COLO668 (cell line): ENCODE results near the gene TM4SF20.
"Not testable (repeated sequence)": the region's sequence is repeated elsewhere in the genome, so short reads cannot be mapped to it uniquely, and the experiment has no call there.

ENCODE experiments used
- DNase-seq: peaks from one replicate; lab custom pipeline; 2025; ENCODE audit not compliant: unreplicated experiment; lab: John Stamatoyannopoulos, UW

TM4SF20 gene

DNA sequence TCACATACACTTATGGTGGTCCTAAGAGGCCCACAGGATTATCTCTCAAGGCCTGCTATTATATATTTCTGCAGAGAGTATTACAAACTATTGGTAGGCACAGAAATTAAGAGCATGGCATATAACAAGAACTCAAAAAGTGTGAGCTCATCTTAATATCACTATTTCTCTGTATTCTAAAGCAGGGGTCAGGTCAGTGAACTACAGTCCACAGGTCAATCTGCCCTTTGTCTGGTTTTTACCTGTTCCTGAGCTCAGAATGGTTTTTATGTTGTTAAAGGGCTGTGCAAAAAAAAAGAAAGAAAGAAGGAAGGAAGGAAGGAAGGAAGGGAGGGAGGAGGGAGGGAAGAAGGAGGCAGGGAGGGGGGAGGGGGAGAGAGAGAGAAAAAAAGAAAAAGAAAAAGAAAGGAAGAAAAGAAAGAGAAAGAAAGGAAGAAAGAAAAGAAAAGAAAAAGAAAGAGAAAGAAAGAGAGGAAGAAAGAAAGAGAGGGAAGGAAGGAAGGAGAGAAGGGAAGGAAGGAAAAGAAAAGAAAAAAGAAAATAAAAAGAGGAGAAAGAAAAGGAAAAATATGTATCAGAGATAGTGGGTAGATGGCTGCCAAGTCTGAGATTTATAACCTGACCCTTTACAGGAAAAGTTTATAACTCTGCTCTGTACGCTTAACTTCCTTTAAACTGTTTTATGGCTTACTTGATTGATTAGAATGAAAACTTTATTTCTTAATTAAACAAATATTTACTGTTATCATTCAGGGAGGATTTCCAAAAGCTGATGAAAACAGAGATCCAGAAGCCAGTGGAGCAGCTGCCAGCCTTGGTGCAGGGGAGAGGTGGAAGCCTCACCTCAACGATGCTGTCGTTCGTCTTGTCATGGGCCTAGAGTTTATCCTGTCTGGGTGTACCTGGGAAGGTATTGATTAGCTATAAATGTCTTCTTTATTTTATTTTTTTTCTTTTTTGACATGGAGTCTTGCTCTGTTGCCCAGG lies 19.9 kb upstream of the TM4SF20 start:
- DNase-seq: no peak

- DNase-seq: no peak
These were observed 18.5 kb upstream of the TM4SF20 start for GRCh38 chr2:227397562-227397961.

DNA sequence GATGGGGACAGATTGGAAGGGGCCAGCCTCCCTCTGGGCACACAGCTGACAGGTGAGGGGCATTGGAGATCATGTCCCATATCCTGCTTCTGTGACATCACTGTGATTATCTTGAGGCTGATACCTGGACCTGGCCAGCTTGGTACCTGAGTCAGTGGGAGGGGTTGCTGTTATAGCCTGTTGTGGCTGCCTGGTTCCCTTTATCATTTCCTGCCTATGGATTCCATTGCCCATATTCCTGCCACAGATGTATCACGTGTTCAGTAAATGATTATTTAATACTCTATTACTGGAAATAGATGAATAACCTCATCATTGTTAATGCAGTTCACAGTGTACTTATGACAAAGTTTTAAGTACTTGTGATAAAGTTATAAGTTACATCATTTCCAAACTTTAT lies 16.4 kb upstream of the TM4SF20 start:
- DNase-seq: no peak

DNA sequence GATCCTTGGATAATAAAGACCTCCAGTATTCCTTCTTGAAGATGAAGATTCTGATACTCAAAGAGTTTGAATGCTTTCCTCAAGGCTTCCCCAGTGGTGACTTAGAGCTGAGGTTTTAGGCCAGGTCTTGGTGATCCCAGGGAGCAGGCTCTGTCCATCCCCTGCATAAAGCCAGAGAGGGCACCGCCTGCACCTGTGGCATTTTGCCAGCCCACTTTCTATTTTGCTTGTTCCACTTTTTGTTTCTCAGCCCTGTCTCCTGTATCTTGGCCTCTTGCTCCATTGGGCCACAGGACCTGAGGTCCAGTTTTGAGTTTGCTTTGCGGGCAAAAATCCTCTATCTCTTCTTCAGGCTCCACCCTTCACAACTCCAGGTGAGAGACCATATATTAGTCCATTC lies 15.3 kb upstream of the TM4SF20 start:
- no peak for DNase-seq

- no peak for DNase-seq
These were observed 11.6 kb upstream of the TM4SF20 start for GRCh38 chr2:227390468-227391256.

DNA sequence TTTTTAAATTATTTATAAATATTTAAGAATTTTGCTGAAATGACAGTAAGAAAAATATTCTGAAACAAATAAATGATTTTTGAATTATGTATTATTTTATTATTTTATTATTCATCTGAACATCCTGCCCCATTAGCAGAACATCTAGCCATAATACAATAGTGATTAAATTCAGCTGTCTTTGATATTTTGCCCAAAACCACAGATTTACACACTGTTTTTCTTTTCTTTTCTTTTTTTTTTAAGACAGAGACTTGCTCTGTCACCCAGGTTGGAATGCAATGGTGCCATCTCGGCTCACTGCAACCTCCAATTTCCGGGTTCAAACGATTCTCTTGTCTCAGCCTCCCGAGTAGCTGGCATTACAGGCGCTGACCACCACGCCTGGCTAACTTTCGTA lies 10.6 kb upstream of the TM4SF20 start:
- no peak for DNase-seq

- no peak for DNase-seq
These were observed 10.1 kb upstream of the TM4SF20 start for GRCh38 chr2:227389231-227389630.

DNA sequence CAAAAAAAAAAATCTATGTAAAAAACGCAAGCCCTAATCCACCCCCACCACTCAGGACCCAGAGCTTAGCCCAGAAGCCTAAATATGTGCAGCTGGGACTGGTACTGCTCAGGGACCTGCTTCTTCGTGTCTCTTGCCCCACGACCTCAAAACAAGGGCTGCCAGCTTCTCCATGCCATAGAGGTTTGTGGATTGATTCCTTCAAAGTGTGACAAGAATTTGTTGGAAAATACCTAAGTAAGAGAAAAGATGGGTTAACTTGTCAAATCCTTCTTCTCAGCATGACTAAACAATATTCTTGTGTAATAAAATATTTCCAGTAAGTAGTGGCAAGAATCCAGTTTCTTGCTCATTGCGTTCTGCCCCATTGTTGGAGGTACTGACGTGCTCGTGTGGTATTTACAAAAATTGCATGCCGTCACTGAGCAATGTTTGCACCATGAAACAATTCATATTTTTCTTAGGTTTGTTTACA lies 9.5 kb upstream of the TM4SF20 start:
- DNase-seq: no peak

DNA sequence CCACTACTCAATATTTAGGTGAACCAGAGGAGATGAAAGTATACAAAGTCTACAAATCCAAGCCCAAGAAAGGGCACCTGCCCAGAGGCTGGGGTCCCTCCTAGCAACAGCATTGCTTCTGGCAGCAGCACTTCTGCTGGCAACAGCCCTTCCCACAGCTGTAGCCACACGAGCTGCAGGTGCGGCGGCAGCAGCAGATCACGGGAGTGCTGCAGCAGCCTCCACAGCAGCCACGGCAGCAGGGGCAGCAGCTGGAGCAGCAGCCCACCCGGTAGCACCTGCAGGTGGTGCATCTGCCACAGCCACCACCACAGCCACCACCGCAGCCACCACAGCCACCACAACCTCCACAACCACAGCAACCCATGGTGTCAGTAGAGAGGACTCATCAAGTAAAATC lies 8.5 kb upstream of the TM4SF20 start, which contains the start of gene SCYGR1:
SCYGR1 (minus strand) TSS at position 367 of the 400 bp plus-strand sequence; CDS start at position 367, 0 bp downstream.
- DNase-seq: not testable (repeated sequence)

DNA sequence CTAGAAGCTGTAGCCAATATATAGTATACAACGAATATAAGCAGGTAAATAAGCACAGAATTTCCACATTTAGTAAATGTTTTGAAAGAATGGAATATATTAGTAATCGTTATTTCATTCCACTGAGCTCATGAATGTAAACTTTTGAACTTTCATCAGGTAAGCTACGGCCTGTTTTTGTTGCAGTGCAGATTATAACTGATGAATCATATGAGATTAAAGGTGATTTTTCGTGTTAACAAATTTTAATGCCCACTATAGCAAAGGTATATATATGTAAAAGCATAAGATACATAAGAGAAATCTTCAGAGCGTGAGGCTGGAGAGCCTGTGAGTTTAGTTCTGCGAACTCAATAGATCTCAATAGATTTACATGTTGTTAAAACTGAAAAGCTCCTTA lies 7.5 kb upstream of the TM4SF20 start:
- no peak for DNase-seq

GRCh38 chr2:227383686-227384085 lies 4.6 kb upstream of the TM4SF20 start:
- DNase-seq: no peak

- not testable (repeated sequence) for DNase-seq
These were observed 3.2 kb upstream of the TM4SF20 start for GRCh38 chr2:227382241-227382835.

DNA sequence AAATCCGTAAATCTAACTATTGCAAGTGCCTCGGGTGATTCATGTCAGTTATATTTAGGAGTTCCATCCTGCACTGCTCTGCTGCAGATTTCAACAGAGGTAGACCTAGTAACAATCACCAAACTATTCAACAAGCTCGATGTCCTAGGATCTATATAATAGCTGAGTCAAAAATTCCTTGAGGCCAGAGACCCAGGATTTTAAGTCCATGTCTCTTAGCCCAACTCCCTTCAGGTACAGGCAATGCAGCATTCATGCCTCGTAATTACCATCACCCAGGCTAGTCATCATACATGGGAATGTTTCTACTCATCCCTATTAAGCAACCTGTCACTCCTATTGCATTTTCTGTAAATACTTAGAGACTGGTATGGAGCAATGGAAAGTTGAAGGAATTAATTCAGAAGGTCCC lies 729 bp downstream of the TM4SF20 start:
- DNase-seq: no peak

DNA sequence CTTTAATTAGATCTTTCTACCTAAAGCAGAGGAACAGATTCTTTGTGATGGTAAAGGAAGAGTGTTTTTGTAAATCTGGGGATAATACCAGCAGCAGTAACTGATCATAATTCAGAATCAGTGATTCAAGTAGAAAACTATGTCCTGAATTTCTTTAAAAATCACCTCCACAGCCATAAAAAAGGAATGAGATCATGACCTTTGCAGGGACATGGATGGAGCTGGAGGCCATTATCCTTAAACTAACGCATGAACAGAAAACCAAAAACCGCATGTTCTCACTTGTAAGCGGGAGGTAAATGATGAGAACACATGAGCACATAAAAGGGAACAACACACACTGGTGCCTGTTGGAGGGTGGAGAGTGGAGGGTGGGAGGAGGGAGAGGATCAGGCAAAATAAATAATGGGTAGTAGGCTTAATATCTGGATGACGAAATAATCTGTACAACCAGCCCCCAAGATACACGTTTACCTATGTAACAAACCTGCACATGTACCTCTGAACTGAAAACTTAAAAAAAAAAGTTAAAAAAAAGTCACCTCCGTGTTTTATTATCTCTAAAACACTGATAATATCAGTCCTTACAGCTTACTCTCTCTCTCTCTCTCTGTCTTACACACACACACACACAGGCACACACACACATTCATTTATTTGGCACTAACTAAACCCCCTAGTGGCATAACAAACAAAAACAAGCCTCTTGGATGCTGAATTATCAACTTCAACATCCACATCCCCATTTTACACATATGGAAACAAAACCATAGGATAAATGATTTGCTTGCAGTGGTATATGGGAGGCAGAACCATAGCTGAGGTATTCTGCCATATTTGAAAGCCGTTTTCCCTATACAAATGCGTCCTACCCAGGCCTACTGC lies 1.4 kb downstream of the TM4SF20 start:
- DNase-seq: no peak

- peak; percentile 22 for DNase-seq
These were observed 2.3 kb downstream of the TM4SF20 start for GRCh38 chr2:227376656-227377396.

GRCh38 chr2:227374158-227374557 lies 4.9 kb downstream of the TM4SF20 start:
- DNase-seq: no peak

DNA sequence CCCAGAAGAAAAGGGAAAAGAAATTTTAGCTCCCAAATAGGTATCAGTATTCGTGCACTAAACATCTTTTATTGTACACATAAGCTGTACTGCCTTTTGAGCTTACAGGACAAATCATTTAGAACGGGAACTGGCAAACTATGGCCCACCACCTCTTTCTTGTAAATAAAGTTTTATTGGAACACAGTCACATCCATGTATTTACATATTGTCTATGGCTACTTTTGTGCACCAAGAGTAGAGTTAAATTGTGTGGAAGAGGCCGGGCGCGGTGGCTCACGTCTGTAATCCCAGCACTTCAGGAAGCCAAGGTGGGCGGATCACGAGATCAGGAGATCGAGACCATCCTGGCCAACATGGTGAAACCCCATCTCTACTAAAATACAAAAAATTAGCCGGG lies 5.7 kb downstream of the TM4SF20 start:
- no peak for DNase-seq

- no peak for DNase-seq
These were observed 8.3 kb downstream of the TM4SF20 start for GRCh38 chr2:227370791-227371312.

DNA sequence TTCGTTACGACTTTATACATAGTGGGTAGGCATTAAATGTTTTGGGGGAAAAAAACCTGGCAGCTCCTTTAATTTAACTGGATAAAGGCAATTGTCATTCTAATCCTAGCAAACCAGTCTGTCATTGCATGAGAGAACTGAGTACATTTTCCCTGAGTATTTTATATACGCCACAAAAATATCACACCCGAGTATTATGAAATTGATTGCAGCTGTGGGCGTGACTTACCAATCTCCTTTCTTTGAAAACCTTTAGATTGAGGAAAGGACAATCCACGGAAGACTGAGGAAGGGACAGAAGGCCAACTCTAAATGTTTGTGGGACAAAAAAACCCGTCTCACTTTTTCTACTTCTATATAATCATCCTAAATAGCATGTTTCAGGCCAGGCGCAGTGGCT lies 9.0 kb downstream of the TM4SF20 start:
- DNase-seq: no peak
